Common myeloid progenitor, CD34-positive (primary cell): ENCODE measurements around the gene ABCA7.

Source experiments
- CTCF ChIA-PET: fragments of 350-600 bp; sonication (Branson Sonifier 250); formaldehyde crosslinking; loops from one replicate; lab custom pipeline; 2021; ENCODE audit warnings: antibody characterized with exemption; lab: Charles Lee
- POLR2A ChIA-PET: fragments of 350-600 bp; sonication (Branson Sonifier 250); formaldehyde crosslinking; loops from one replicate; lab custom pipeline; 2021; ENCODE audit warnings: antibody characterized with exemption; lab: Charles Lee
- DNase-seq, 3 donors: peaks; one replicate each; pipeline versions ENCODE4 v3.0.0 to v3.0.0-alpha.2; 2013
- H3K27ac ChIP-seq, 2 experiments: 1 replicate in 1 of 2; 2 replicates in 1 of 2; pipeline ENCODE4 v1.7.0; 2013; ENCODE audit warnings: inconsistent platforms in 2 of 2, low read length in 2 of 2, mild to moderate bottlenecking in 2 of 2, low read depth in 1 of 2, moderate library complexity in 1 of 2; ENCODE audit not compliant: severe bottlenecking in 2 of 2, insufficient read depth in 1 of 2, poor library complexity in 1 of 2
- H3K27me3 ChIP-seq, 5 experiments: replicated peaks in 2 of 5; 1 replicate in 3 of 5; 2 replicates in 2 of 5; pipeline versions ENCODE4 v1.6.1 to v1.7.0; 2013; ENCODE audit warnings: low read length in 4 of 5, mild to moderate bottlenecking in 2 of 5, moderate library complexity in 2 of 5, inconsistent platforms in 1 of 5; ENCODE audit not compliant: insufficient read depth in 5 of 5, control insufficient read depth in 4 of 5
- H3K36me3 ChIP-seq, 4 experiments: 1 replicate in 2 of 4; 2 replicates in 2 of 4; pipeline versions ENCODE4 v1.6.1 to v1.7.0; 2013; ENCODE audit warnings: low read length in 3 of 4, control low read depth in 1 of 4, mild to moderate bottlenecking in 1 of 4; ENCODE audit not compliant: control insufficient read depth in 4 of 4, insufficient read depth in 4 of 4
- H3K4me1 ChIP-seq, 4 experiments: 1 replicate in 3 of 4; 2 replicates in 1 of 4; pipeline versions ENCODE4 v1.6.1 to v1.7.1; 2013; ENCODE audit warnings: low read length in 3 of 4, mild to moderate bottlenecking in 3 of 4, control low read depth in 1 of 4, inconsistent platforms in 1 of 4, moderate library complexity in 1 of 4; ENCODE audit not compliant: control insufficient read depth in 4 of 4, insufficient read depth in 4 of 4; ENCODE audit errors: control extremely low read depth in 1 of 4
- H3K4me3 ChIP-seq, 7 experiments: 1 replicate in 4 of 7; 2 replicates in 3 of 7; pipeline versions ENCODE4 v1.5.1 to v1.7.0; 2013; ENCODE audit warnings: mild to moderate bottlenecking in 7 of 7, low read length in 6 of 7, moderate library complexity in 6 of 7, inconsistent platforms in 2 of 7, low read depth in 2 of 7, control low read depth in 1 of 7; ENCODE audit not compliant: insufficient read depth in 4 of 7, control insufficient read depth in 1 of 7; ENCODE audit errors: extremely low read depth in 1 of 7
- H3K9me3 ChIP-seq, 5 experiments: 1 replicate in 4 of 5; 2 replicates in 1 of 5; pipeline versions ENCODE4 v1.6.1 to v1.7.1; 2013; ENCODE audit warnings: low read length in 4 of 5, mild to moderate bottlenecking in 2 of 5, inconsistent platforms in 1 of 5, low read depth in 1 of 5, moderate library complexity in 1 of 5; ENCODE audit not compliant: control insufficient read depth in 4 of 5, insufficient read depth in 2 of 5; ENCODE audit errors: control extremely low read depth in 1 of 5
- WGBS: methylation state at CpG from one replicate; pipeline ENCODE4 v1.1.5; 2013; ENCODE audit not compliant: insufficient coverage; 5-methylcytosine and 5-hydroxymethylcytosine counted together

ABCA7 gene

GRCh38 chr19:1067341-1067957 is 27.5 kb downstream of the ABCA7 start:
- DNase-seq = peak in 2 of 3 donors; percentile 53 to 76
- Histone ChIP-seq H3K4me1 (peaks cover 0 to 56% (median 50%) of the 10 kb centered on the region in 4 experiments), H3K27ac (peak overlapping the region in 1 of 2 experiments; percentile 75), H3K9me3 (no peaks in the 10 kb centered on the region), H3K4me3 (peak overlapping the region; percentile 58 to 91 (median 78)), H3K36me3 (peaks cover 0 to 20% (median 12%) of the 10 kb centered on the region in 4 experiments), H3K27me3 (no peaks in the 10 kb centered on the region)
- WGBS = 0% methylated on average over 32 of the region's 38 CpGs
- ChIA-PET CTCF (interaction anchor here (0.6 to 4.9 kb wide), 10 partner anchors 10 to 364 kb away, joined by 3 to 34 read pairs (median 4); partner anchors contain the start of genes ABCA7 and CNN2), POLR2A (interaction anchor here (0.8 to 1.8 kb wide), 7 partner anchors 9 to 46 kb away, joined by 3 to 9 read pairs (median 4); partner anchors contain the start of genes ABCA7 and RNU6-2)

DNA sequence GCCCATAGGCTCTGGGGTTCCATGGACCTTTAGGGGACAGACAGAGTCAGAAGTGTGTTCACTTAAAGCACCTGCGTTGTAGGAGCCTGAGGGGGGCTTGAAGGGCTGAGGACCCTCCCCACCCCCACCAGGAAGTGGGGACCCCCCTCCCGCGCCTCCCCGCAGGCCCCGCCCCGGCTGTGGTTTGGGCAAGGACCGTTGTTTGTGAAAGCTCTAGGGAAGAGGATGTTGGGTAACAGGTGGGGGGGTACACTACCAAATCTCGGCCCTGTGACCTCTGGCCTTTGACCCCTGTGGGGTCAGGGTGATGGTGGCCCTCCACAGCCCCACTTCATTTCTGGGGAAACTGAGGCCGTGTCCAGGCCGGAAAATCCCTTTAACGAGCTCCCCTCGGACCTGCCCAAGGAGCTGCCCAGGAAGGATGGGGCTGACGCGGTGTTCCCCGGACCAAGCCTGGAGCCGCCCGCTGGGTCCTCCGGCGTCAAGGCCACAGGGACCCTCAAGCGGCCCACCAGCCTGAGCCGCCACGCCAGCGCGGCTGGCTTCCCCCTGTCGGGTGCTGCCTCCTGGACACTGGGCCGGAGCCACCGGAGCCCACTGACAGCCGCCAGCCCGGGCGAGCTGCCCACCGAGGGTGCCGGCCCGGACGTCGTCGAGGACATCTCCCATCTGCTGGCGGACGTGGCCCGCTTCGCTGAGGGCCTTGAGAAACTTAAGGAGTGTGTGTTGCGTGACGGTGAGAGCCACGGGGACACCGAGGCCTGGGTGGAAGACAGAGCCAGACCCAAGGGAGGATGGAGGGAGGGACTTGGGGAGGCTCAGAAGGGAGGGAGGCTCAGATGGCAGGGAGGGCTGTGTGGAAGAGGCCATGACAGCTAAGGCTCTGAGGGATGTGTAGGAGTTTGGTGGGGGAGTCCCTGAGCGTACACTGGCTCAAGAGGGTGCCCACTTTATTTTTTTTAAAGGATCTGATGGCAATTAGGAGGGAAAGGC is 28.4 kb downstream of the ABCA7 start:
- H3K4me3 ChIP-seq = peak overlapping the region; percentile 58 to 91 (median 78)
- POLR2A ChIA-PET = interaction anchor here (0.8 to 1.8 kb wide), 3 partner anchors 8 to 41 kb away, joined by 4 to 9 read pairs (median 7); no protein-coding TSS in a partner anchor
- H3K27me3 ChIP-seq = no peaks in the 10 kb centered on the region
- peaks cover 0 to 56% (median 51%) of the 10 kb centered on the region in 4 experiments for H3K4me1 ChIP-seq
- CTCF ChIA-PET = interaction anchor here (1.0 to 4.9 kb wide), 7 partner anchors 9 to 41 kb away, joined by 3 to 34 read pairs (median 4); no protein-coding TSS in a partner anchor
- DNase-seq = peak in 2 of 3 donors; percentile 68 to 74
- peaks cover 2 to 29% (median 17%) of the 10 kb centered on the region in 4 experiments for H3K36me3 ChIP-seq
- no peaks in the 10 kb centered on the region for H3K9me3 ChIP-seq
- whole genome bisulfite sequencing = 19% methylated on average over 38 of the region's 45 CpGs
- peak overlapping the region in 1 of 2 experiments; percentile 75 for H3K27ac ChIP-seq

DNA sequence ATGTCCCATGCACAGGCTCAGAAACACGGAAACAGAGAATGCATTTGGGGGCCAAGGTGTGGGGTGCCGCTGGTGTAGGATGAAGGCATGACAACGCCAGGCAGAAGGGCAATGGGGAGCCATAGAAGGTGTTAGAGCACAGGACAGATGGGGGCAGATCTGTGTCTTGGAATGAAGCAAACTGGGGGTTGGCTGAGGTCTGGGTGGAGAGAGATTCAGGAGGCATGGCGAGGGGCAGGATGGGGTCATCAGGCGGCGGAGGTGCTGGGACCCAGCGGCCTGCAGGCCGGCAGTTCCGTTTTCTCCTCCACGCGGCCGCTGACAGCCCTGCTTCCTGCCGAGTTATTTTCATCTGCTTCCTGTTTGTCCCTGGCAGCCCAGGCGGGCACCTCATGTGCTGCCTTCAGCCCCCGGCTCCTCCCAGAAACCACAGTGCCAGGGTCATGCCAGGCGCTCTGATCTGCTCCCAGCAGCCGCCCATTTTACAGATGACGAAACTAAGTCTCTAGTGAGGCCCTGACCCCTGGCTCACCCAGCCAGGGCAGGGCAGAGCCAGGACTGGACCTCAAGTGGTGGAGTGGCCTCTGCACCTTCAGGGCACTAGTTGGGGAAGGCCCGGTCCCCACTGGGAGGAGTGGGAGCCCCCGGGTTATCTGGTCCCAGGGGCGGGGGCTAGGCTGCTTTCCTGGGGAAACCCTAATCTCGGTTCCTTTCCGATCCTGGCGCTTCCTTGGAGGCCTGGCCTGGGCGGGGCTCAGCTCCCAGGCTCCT is 29.3 kb downstream of the ABCA7 start:
- Histone ChIP-seq H3K4me1 (peaks cover 0 to 64% (median 60%) of the 10 kb centered on the region in 4 experiments), H3K27me3 (no peaks in the 10 kb centered on the region), H3K9me3 (no peaks in the 10 kb centered on the region), H3K4me3 (peak overlapping the region in 5 of 7 experiments; percentile 68 to 91 (median 86)), H3K27ac (peak overlapping the region in 1 of 2 experiments; percentile 1), H3K36me3 (peaks cover 2 to 38% (median 22%) of the 10 kb centered on the region in 4 experiments)
- ChIA-PET POLR2A (no interaction called here), CTCF (interaction anchor here (1.3 to 4.9 kb wide), 2 partner anchors 19 to 36 kb away, joined by 3 to 34 read pairs; no protein-coding TSS in a partner anchor)
- DNase-seq = peak; percentile 81 to 97 (median 95)
- 17% methylated on average over 25 of the region's 25 CpGs for WGBS

DNA sequence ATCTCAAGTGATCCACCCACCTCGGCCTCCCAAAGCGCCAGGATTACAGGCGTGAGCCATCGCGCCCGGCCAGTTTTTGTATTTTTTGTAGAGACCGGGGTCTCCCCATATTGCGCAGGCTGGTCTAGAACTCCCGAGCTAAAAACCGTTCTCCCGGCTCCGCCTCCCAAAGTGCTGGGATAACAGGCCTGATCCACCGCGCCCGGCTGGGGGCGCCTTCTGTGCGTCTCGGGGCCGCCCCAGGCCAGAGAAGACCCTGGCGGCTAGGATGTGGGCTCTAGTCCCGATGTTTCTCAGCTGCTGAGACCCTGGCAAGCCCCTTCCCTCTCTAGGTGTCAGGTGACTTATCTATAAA is 30.6 kb downstream of the ABCA7 start:
- Histone ChIP-seq H3K9me3 (no peaks in the 10 kb centered on the region), H3K27me3 (no peaks in the 10 kb centered on the region), H3K36me3 (peaks cover 2 to 42% (median 25%) of the 10 kb centered on the region in 4 experiments), H3K4me3 (no peak overlapping the region), H3K27ac (no peak overlapping the region), H3K4me1 (peaks cover under 1 to 65% (median 62%) of the 10 kb centered on the region in 4 experiments)
- ChIA-PET CTCF (interaction anchor here (1.1 to 1.3 kb wide), 2 partner anchors 14 to 35 kb away, joined by 3 read pairs; no protein-coding TSS in a partner anchor), POLR2A (no interaction called here)
- no peak for DNase-seq
- WGBS = 97% methylated on average over 18 of the region's 21 CpGs

GRCh38 chr19:1070931-1071791 is 31.3 kb downstream of the ABCA7 start:
- ChIA-PET CTCF (interaction anchor here (1.1 kb wide), 1 partner anchor 13 kb away, joined by 3 read pairs; no protein-coding TSS in a partner anchor), POLR2A (no interaction called here)
- no peak overlapping the region for H3K27ac ChIP-seq
- WGBS = 96% methylated on average over 79 of the region's 99 CpGs
- no peak overlapping the region for H3K4me3 ChIP-seq
- H3K36me3 ChIP-seq = peaks cover 2 to 48% (median 25%) of the 10 kb centered on the region in 4 experiments
- no peaks in the 10 kb centered on the region for H3K27me3 ChIP-seq
- H3K4me1 ChIP-seq = peaks cover 4 to 65% (median 62%) of the 10 kb centered on the region in 4 experiments
- H3K9me3 ChIP-seq = no peaks in the 10 kb centered on the region
- DNase-seq = no peak
